Loucy (cell line): ENCODE results near the gene MYCL.
A peak's percentile ranks its signal among the peaks of the same experiment; 100 is the strongest.

ENCODE experiments used
- H2AFZ ChIP-seq: fragments of 200-600 bp; sonication (generic); 2 replicates; pipeline ENCODE4 v1.6.0; 2016; ENCODE audit warnings: antibody characterized with exemption, mild to moderate bottlenecking, low read length, moderate library complexity
- H3F3A ChIP-seq: fragments of 200-600 bp; 2 replicates; pipeline ENCODE4 v1.6.0; 2016; ENCODE audit warnings: antibody characterized with exemption, low read depth, mild to moderate bottlenecking
- H3K27me3 ChIP-seq: fragments of 200-600 bp; sonication (generic); 2 replicates; pipeline ENCODE4 v1.6.1; 2014; ENCODE audit warnings: low read length, mild to moderate bottlenecking; ENCODE audit not compliant: insufficient read depth, poor library complexity, severe bottlenecking
- H3K36me3 ChIP-seq: fragments of 200-600 bp; sonication (generic); 2 replicates; pipeline ENCODE4 v1.6.1; 2016; ENCODE audit warnings: low read length; ENCODE audit not compliant: insufficient read depth
- H3K4me1 ChIP-seq: fragments of 200-600 bp; sonication (generic); 2 replicates; pipeline ENCODE4 v1.5.1; 2014; ENCODE audit warnings: low read length, mild to moderate bottlenecking; ENCODE audit not compliant: insufficient read depth, poor library complexity, severe bottlenecking
- H3K4me2 ChIP-seq: fragments of 200-600 bp; sonication (generic); 2 replicates; pipeline ENCODE4 v1.6.0; 2014; ENCODE audit warnings: antibody characterized with exemption, low read length, low read depth, mild to moderate bottlenecking; ENCODE audit not compliant: poor library complexity, severe bottlenecking
- H3K4me3 ChIP-seq: fragments of 200-600 bp; sonication (generic); 2 replicates; pipeline ENCODE4 v1.5.1; 2014; ENCODE audit warnings: low read length, mild to moderate bottlenecking, mixed read lengths; ENCODE audit not compliant: poor library complexity, severe bottlenecking
- H3K79me2 ChIP-seq: fragments of 200-600 bp; sonication (generic); 2 replicates; pipeline ENCODE4 v1.6.1; 2014; ENCODE audit warnings: low read length; ENCODE audit not compliant: insufficient read depth
- H3K9ac ChIP-seq: fragments of 200-600 bp; sonication (generic); 2 replicates; pipeline ENCODE4 v1.6.0; 2014; ENCODE audit warnings: mild to moderate bottlenecking, low read depth, low read length, moderate library complexity; ENCODE audit not compliant: poor library complexity, severe bottlenecking
- H3K9me2 ChIP-seq: fragments of 200-600 bp; sonication (generic); replicated peaks from 2 replicates; pipeline ENCODE4 v1.6.1; 2016; ENCODE audit warnings: low read depth, low read length, mixed read lengths
- H3K9me3 ChIP-seq: fragments of 200-600 bp; sonication (generic); 2 replicates; pipeline ENCODE4 v1.6.1; 2014; ENCODE audit warnings: mild to moderate bottlenecking, antibody characterized with exemption, low read length, low read depth; ENCODE audit not compliant: insufficient read depth
- H4K20me1 ChIP-seq: fragments of 200-600 bp; sonication (generic); 2 replicates; pipeline ENCODE4 v1.6.0; 2014; ENCODE audit warnings: antibody characterized with exemption, low read length, mild to moderate bottlenecking; ENCODE audit not compliant: insufficient read depth, poor library complexity, severe bottlenecking
- EZH2phosphoT487 ChIP-seq: fragments of 200-600 bp; IDR thresholded peaks from 2 replicates; pipeline ENCODE4 v1.6.1; 2018; ENCODE audit warnings: antibody characterized with exemption, mild to moderate bottlenecking, moderate library complexity, borderline replicate concordance
- TF ChIP-seq, protein P1 (sequence below): fragments of 200-600 bp; sonication (generic); conservative IDR thresholded peaks from 2 replicates; pipeline ENCODE4 v1.5.1; 2014; ENCODE audit warnings: mild to moderate bottlenecking, antibody characterized with exemption, low read length

Gene MYCL

DNA sequence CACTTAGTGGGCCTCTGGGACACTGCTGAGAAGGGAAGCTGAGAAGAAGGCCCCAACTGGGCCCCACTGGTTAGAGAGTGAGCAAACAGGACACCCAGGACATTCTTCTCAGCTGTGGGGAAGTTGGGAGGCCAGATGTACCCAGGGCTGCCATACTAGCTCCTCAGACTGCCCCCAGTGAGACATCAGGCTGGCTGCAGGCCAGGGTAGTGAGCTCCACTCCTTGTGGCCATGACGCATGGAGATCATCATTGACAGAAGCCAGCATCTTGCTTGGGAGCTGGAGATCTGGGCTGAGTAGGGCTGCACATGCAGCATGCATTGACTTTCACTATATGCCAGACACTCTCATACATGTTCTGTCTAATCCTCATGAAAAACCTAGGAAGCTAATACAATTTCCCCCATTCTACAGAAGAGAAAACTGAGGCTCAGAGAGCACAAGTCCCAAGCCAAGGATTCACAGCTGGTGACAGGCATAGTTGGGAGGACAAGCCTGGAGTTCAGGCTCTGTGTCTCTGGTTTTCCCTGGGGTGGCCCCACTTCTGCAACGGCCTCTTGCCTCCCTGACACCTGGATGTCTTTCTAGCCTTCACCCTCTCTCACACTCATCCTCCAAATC lies 24.1 kb upstream of the MYCL start:
- no peaks in the 10 kb centered on the region for H3K36me3 ChIP-seq
- H3K4me2 ChIP-seq, result no peak overlapping the region

DNA sequence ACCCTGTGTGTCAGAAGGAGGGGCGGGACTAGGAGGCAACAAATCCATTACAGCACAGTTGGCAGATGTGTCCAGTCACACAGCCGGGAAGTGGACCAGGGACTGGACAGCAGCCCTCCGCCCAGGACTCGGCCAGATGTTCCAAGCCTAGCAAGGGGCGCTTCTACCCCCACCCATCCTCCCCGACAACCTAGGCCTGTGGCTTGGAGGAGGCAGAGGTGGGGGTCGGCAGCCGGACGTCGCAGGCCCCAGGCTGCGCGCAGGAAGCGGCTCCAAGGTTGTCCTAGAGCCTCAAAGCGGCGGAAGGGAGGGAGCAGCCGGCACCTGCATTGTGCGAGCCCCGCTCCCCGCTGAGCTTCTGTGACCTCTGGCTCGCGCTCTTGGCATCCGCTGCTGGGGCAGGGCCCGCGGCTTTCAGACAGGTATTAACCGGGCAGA lies 20.6 kb upstream of the MYCL start:
- no peaks in the 10 kb centered on the region for H3F3A ChIP-seq
- H4K20me1 ChIP-seq, result no peaks in the 10 kb centered on the region
- H3K79me2 ChIP-seq, result no peaks in the 10 kb centered on the region
- no peak for TF ChIP-seq EZH2phosphoT487
- TF ChIP-seq, protein P1, sequence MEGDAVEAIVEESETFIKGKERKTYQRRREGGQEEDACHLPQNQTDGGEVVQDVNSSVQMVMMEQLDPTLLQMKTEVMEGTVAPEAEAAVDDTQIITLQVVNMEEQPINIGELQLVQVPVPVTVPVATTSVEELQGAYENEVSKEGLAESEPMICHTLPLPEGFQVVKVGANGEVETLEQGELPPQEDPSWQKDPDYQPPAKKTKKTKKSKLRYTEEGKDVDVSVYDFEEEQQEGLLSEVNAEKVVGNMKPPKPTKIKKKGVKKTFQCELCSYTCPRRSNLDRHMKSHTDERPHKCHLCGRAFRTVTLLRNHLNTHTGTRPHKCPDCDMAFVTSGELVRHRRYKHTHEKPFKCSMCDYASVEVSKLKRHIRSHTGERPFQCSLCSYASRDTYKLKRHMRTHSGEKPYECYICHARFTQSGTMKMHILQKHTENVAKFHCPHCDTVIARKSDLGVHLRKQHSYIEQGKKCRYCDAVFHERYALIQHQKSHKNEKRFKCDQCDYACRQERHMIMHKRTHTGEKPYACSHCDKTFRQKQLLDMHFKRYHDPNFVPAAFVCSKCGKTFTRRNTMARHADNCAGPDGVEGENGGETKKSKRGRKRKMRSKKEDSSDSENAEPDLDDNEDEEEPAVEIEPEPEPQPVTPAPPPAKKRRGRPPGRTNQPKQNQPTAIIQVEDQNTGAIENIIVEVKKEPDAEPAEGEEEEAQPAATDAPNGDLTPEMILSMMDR, result no peak
- no peak overlapping the region for H3K4me2 ChIP-seq
- no peaks in the 10 kb centered on the region for H3K36me3 ChIP-seq
- H3K9me3 ChIP-seq, result no peaks in the 10 kb centered on the region
- H3K27me3 ChIP-seq, result no peaks in the 10 kb centered on the region
- no peak overlapping the region for H3K4me3 ChIP-seq
- H2AFZ ChIP-seq, result no peak overlapping the region
- H3K9me2 ChIP-seq, result no peaks in the 10 kb centered on the region
- no peaks in the 10 kb centered on the region for H3K4me1 ChIP-seq
- H3K9ac ChIP-seq, result no peak overlapping the region

More for the DNA sequence above, 24.1 kb upstream of the MYCL start:
- H3K4me3 ChIP-seq, result no peak overlapping the region
- no peaks in the 10 kb centered on the region for H3K27me3 ChIP-seq
- no peaks in the 10 kb centered on the region for H3K79me2 ChIP-seq
- H3K9me2 ChIP-seq, result no peaks in the 10 kb centered on the region
- H3K9me3 ChIP-seq, result no peaks in the 10 kb centered on the region
- H3K9ac ChIP-seq, result no peak overlapping the region
- no peaks in the 10 kb centered on the region for H3K4me1 ChIP-seq
- no peak overlapping the region for H2AFZ ChIP-seq
- H3F3A ChIP-seq, result no peaks in the 10 kb centered on the region
- no peaks in the 10 kb centered on the region for H4K20me1 ChIP-seq
- TF ChIP-seq, protein P1, result no peak
- TF ChIP-seq EZH2phosphoT487, result no peak

DNA sequence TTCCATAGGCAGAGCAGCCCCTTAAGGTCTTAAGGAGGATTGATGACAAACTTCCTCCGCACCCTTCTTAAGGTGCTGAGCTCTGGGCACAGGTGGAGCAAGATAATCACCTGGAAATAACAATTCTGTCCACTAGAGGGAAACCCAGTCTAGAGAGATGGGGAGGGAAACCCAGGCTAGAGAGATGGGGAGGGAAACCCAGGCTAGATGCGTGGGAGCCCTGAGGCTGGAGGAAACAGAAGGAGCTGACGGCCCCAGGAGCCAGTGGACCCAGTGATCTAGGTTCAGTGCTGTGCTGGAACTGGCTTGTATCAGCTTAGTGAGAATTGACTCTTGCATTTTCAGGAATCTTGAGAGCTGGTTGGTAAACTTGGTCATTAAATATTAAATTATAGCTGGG lies 17.8 kb upstream of the MYCL start:
- Histone ChIP-seq H3K9me3 (no peaks in the 10 kb centered on the region), H3K36me3 (no peaks in the 10 kb centered on the region), H4K20me1 (no peaks in the 10 kb centered on the region), H3F3A (no peaks in the 10 kb centered on the region), H2AFZ (no peak overlapping the region), H3K9ac (no peak overlapping the region), H3K4me3 (no peak overlapping the region), H3K9me2 (no peaks in the 10 kb centered on the region), H3K79me2 (no peaks in the 10 kb centered on the region), H3K4me1 (no peaks in the 10 kb centered on the region), H3K4me2 (no peak overlapping the region), H3K27me3 (no peaks in the 10 kb centered on the region)
- TF ChIP-seq, protein P1, result peak; percentile 73
- no peak for TF ChIP-seq EZH2phosphoT487
